GM18951 (cell line): ENCODE data around the gene SCN3A.

ENCODE experiments used
- POLR2A ChIP-seq: IDR thresholded peaks from 4 replicates; pipeline ENCODE4 v1.6.1; 2011; ENCODE audit warnings: mild to moderate bottlenecking; ENCODE audit not compliant: insufficient read length, insufficient read depth; ENCODE audit errors: extremely low read depth
- in situ Hi-C: fragments of 300-500 bp; cut with MboI; formaldehyde crosslinking; loops from one replicate; pipeline ENCODE4 v1.12.0; 2022; ENCODE audit warnings: low sequenced_read_pairs, mixed read lengths, inconsistent platforms; ENCODE audit not compliant: unreplicated experiment

Gene SCN3A

DNA sequence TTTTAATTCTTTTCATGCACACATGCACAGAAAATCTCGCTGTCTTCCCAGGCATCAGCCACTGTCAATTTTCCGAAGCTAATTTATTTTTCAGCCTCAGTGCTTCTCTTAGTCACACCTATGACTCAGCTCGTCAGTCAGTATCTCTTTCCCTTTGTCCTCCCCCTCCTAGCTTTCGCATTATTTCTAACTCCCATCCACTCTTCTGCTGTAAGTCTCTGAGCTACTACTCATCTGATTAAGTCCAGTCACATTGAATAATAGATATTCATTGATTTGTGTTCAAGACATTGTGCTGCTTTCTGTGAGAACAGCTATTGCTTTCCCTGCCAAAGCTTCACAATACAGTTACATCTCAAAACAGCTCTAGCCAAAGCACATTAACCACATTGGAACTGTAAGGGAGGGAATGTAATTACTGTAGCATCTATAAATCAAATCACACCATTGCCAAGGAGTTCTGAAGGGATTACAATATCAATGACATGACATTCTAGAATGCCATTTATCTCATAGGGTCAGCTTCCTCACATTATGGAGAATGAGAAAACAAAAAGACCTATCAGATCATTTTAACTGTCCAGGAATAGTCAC, 89.4 kb downstream of the SCN3A start:
- in situ Hi-C loops, result no loop called here
- TF ChIP-seq POLR2A, result no peak

DNA sequence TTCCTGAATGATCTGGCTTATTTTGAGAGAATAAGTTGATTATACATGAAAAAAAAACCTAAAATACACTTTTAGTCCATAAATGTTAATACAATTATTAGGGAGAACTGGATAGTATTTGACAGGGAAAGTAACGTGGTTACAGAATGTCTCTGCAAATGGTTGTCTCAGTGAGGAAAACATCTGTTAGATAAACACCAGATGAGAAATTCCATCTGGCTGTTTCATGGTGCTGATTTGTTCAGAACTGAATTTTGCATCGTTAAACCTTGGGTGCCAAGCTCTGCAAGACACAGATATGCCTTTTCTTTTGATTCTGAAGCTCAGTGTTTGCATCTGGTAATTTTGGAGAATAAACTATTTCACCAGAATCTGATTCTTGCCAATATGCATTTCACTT, 90.4 kb downstream of the SCN3A start:
- TF ChIP-seq POLR2A, result no peak
- in situ Hi-C loops, result no loop called here

DNA sequence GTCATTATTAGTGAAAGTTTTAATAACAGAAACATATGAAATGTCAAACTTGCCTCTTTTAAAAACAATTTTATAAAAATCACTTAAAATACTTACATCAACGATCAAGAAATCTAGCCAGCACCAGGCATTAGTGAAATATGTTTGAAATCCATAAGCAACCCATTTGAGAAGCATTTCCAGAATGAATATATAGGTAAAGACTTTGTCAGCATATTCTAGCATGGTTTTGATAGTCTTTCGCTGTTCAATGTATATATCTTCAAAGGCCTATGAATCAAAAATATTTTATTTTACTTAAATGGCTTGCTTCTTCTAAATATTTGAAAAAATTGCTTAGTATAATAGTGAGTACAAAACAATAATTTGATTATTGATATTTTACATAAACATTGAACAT, 91.1 kb downstream of the SCN3A start:
- in situ Hi-C loops, result no loop called here
- no peak for TF ChIP-seq POLR2A

DNA sequence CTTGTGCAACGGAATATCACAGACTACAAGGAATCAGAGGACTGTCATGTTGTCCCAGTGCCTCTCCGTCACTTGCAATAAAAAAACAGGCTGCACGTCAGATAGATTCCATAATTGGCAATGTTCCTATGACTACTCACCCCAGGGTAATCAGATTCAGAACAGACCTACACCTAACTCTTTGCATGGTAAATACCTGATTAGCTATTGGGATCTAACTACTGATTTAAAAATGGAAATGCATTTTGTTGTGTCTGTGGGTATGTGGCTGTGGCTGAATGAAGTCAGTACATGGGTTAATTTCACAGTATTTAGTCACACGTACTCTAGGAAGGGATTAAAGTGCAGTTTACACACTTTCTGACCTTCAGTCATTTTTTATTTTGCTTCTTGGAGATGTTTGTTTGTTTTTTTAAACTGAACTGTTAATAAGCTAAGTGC, 91.7 kb downstream of the SCN3A start:
- in situ Hi-C loops, result no loop called here
- TF ChIP-seq POLR2A, result no peak

DNA sequence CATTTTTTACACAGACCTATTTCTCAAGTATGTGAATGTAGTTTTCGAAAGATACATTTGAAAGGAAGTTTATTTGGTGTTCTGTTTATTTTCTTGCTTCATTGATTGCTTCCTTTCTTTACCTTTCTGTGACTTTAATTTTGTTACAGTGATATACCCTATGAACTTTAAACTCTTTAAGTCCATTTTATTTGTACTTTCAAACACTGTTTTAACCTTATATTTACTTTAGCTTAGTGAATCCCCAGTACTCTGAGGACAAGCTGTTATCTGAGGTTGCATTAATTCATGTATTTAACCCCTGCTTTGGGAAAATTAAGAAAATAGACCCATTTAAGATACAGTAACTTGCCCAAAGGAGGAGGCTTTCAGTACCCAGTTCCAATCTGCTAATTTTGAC, 93.5 kb downstream of the SCN3A start:
- no peak for TF ChIP-seq POLR2A
- in situ Hi-C loops, result no loop called here

DNA sequence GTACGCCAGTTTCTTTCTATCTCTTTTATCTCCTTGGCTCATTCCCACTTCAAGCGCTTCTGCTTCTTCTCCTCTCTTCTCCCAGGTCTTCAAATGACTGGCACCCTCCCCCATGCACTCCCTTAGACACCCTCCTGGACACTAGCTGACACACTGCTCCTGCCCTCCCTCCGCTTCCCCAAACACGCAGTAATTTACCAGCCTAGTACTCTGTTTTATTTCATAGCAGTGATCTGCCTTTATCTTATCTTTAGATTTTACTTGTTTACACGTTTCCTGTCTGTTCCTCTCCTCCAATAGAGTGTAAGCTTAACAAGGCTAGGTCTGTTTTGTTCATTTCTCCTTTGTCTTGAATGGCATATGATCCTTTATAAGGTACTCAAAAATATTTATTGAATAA, 93.9 kb downstream of the SCN3A start:
- in situ Hi-C loops, result no loop called here
- no peak for TF ChIP-seq POLR2A

DNA sequence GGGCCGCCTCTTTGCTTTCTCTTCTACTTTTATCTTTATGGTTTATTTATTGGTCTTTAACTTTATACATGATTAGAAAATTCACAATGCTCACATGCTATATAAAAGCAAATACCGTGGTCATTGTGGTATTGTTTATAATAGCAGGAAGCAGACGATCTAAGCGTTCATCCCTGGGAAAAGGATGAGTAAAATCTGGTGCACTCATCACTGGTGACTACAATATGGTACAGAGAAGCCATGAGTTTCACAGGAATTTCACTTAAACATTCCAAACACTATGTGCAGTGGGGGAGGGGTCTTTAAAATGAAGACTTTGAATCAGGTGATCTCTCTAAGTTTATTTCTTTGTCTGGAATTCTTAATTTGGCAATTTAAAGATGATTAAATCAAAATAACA, 97.9 kb downstream of the SCN3A start:
- in situ Hi-C loops, result no loop called here
- TF ChIP-seq POLR2A, result no peak

DNA sequence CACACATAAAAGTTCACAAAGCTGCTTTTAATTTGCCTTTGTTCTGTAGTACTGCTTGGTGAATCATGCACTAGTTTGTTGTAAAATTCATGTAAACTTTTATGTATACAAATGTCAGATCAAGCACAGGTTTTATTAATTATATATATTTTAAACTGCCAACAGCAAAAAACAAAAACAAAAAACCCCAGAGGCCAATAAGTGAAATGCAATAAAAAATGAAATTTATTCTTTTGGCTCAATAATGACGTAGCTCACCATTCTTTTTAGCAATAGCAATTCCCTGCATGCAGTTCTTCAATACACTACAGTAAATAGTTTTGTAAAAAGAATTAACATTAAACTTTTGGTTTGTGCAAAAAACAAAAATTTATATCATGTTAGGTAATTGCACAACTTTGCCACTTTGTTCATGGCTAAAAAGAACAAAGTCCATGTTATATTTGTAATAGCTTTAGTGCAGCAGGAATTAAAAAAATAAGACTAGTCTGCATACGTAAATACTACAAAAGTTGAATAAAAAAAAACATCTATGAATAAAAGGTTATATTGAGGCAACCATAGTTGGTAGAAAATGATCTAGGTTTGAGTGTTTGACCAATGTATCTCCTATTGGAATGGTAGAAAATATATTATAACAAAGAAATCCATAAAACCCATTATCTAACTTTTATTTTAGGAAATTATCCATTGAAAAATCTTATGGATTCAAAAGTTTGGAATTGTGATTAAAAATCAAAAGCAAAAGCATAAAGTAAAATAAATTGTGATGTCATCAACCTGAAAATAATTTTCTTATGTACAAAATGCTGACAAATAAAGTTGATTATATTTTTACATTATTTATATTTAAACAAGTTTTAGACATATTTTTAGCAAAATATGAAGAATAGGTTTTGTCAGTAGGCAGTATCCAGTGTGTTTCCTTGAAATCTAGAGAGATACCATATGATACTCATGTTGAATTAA, 115.6 kb downstream of the SCN3A start:
- in situ Hi-C loops, result no loop called here
- no peak for TF ChIP-seq POLR2A

DNA sequence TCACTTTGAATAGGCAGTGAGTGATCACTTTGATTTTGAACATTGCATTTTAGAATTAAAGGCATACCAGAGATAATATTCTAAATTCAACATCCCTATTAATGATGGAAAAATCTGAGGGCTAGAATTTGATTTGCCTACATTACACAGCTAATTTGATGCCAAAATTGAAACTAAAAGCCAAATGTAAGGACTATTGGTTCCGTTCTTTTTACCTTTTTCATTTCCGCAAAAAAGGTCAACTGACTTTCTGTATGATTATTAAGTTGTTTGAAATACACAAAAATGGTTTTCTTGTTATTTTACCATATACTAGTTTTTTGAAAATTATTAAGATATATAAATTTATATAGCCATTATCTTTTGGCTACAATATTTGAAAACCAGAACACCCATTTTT, 117.5 kb downstream of the SCN3A start:
- in situ Hi-C loops, result no loop called here
- TF ChIP-seq POLR2A, result no peak

DNA sequence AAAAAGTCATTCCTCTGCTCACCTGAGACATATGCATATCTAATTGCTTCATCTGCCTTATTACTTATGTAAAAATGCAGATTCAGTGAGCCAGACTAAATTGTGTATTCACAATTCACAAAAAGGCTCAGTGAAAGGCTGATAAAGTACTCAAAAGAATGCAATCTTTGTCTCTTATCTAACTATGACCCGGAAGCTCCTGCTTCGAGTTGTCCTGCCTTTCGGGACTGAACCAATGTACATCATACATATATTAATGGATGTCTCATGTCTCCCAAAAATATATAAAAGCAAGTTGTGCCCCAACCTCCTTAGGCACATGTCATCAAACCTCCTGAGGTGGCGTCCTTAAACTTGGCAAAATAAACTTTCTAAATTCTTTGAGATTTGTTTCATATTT, 120.5 kb downstream of the SCN3A start:
- in situ Hi-C loops, result no loop called here
- TF ChIP-seq POLR2A, result no peak

DNA sequence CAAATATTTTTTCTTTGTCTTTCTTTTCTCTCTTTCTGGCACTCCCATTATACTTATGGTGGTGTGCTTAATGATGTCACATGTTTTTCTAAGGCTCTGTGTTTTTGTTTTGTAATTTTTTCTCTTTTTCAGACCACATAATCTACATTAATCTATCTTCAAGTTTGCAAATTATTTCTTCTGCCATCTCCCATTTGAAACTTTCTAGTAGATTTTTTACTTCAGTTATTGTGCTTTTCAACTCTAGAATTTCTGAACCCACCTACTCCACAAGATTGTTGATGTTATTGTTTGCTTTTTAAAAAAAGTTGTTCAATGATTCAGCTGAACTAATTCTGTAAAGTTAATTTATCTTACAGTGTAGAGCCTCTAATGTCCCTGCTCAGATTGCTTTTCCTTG, 121.4 kb downstream of the SCN3A start:
- no peak for TF ChIP-seq POLR2A
- in situ Hi-C loops, result no loop called here

DNA sequence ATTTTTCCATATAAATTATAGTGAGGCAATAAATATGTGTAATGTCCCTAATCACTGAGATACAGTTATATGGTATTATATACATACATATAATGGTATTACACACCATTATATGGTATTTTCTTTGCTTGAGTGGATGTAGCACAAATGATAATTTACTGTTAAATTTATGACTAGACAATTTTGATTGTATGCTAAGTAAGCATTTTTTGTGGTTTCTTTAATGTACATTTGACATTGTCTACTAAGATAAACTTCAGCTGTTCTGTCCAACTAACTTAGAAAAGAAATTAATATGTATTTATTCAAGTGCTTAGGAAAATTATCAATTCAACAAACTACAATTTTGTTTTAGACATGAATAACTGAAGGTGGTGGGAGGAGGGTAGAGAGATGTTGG, 122.6 kb downstream of the SCN3A start:
- no peak for TF ChIP-seq POLR2A
- in situ Hi-C loops, result no loop called here

DNA sequence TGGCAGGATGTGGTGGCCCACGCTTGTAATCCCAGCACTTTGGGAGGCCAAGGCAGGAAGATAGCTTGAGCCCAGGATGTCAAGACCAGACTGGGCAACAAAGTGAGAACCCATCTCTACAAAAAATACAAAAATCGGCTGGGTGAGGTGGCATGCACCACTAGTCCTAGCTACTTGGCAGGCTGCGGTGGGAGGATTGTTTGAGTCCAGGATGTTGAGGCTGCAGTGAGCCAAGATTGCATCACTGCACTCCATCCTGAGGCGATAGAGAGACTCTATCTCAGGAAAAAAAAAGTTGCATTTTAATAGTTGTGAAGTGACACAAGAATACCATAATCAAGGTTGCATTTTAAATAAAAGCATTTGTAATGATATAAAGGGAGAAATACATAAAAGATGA, 124.4 kb downstream of the SCN3A start:
- no peak for TF ChIP-seq POLR2A
- in situ Hi-C loops, result no loop called here

DNA sequence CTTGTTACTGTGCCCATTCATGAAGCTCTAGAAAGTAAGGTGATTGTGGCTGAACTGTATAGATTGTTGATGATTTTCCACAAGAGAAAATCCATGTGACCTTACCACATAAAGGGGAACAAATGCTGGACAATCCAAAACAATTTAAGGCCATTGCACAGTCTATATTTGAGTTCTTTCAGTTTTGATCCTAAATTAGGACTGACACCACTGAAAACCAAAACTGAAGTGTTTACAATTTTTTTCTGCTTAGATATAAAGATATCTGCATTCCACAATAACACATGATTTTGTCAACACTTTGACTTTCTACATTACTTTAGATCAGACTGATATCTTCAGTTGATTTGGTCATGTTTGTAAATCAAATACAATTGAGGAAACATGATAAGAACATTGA, 124.9 kb downstream of the SCN3A start:
- in situ Hi-C loops, result no loop called here
- no peak for TF ChIP-seq POLR2A
